IPS DF 6.9 (cell line): ENCODE data around the gene SDK1.

Source experiments
- DNase-seq: peaks from one replicate; pipeline ENCODE4 v3.0.0-alpha.2; 2013; ENCODE audit warnings: low read depth, low spot score
- H3K27ac ChIP-seq: one replicate; pipeline ENCODE4 v1.5.1; 2013; ENCODE audit warnings: low read length, control low read depth
- H3K27me3 ChIP-seq: 2 replicates; pipeline ENCODE4 v1.6.1; 2013; ENCODE audit warnings: mild to moderate bottlenecking, low read length; ENCODE audit not compliant: control insufficient read depth, insufficient read depth
- H3K36me3 ChIP-seq: 2 replicates; pipeline ENCODE4 v1.6.1; 2013; ENCODE audit warnings: low read length; ENCODE audit not compliant: control insufficient read depth, insufficient read depth
- H3K4me1 ChIP-seq: 2 replicates; pipeline ENCODE4 v1.6.1; 2013; ENCODE audit warnings: low read length; ENCODE audit not compliant: control insufficient read depth, insufficient read depth
- H3K4me3 ChIP-seq: 2 replicates; pipeline ENCODE4 v1.5.1; 2013; ENCODE audit warnings: mild to moderate bottlenecking, low read length
- H3K9me3 ChIP-seq: 2 replicates; pipeline ENCODE4 v1.6.1; 2013; ENCODE audit warnings: low read length, inconsistent platforms; ENCODE audit not compliant: control insufficient read depth, insufficient read depth
- WGBS: extraction: QIAGEN DNeasy Blood & Tissue Kit; methylation state at CpG from one replicate; pipeline ENCODE4 v1.1.7; 2013; ENCODE audit warnings: mixed read lengths, missing lambda C conversion rate; ENCODE audit not compliant: insufficient read length, insufficient coverage; 5-methylcytosine and 5-hydroxymethylcytosine counted together

Gene SDK1

DNA sequence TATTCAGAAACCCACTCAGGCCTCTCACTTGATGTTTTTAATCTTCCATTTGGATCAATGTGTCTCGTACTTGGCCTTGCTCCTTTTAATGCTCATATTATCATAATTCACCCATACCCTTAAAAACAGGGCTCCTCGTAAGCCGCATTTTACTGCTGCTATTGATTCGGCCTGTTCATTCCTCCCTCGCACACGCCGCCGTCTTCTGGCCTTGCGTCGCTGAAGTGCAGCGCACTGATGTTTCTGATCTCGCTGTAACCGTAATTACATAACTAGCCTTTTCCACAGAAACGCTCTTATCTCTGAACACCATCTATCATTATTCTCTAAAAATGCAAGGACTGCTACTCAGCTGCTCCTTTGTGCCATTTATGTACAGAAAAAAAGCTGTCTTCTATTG, 836.5 kb downstream of the SDK1 start:
- peaks cover 3% of the 10 kb centered on the region; the same call in 1 of the 2 replicates for H3K4me1 ChIP-seq
- no peaks in the 10 kb centered on the region for H3K27me3 ChIP-seq
- no peak overlapping the region for H3K27ac ChIP-seq
- WGBS, result no CpG with 5 or more reads among the region's 14 CpGs
- H3K36me3 ChIP-seq, result no peaks in the 10 kb centered on the region
- H3K9me3 ChIP-seq, result no peaks in the 10 kb centered on the region
- H3K4me3 ChIP-seq, result no peak overlapping the region
- no peak for DNase-seq

GRCh38 chr7:4138866-4139265, 837.8 kb downstream of the SDK1 start:
- no peak overlapping the region for H3K4me3 ChIP-seq
- WGBS, result no CpG with 5 or more reads among the region's 11 CpGs
- DNase-seq, result no peak
- H3K9me3 ChIP-seq, result no peaks in the 10 kb centered on the region
- no peaks in the 10 kb centered on the region for H3K36me3 ChIP-seq
- no peak overlapping the region for H3K27ac ChIP-seq
- H3K4me1 ChIP-seq, result peaks cover 5% of the 10 kb centered on the region; the same call in 1 of the 2 replicates
- H3K27me3 ChIP-seq, result no peaks in the 10 kb centered on the region

DNA sequence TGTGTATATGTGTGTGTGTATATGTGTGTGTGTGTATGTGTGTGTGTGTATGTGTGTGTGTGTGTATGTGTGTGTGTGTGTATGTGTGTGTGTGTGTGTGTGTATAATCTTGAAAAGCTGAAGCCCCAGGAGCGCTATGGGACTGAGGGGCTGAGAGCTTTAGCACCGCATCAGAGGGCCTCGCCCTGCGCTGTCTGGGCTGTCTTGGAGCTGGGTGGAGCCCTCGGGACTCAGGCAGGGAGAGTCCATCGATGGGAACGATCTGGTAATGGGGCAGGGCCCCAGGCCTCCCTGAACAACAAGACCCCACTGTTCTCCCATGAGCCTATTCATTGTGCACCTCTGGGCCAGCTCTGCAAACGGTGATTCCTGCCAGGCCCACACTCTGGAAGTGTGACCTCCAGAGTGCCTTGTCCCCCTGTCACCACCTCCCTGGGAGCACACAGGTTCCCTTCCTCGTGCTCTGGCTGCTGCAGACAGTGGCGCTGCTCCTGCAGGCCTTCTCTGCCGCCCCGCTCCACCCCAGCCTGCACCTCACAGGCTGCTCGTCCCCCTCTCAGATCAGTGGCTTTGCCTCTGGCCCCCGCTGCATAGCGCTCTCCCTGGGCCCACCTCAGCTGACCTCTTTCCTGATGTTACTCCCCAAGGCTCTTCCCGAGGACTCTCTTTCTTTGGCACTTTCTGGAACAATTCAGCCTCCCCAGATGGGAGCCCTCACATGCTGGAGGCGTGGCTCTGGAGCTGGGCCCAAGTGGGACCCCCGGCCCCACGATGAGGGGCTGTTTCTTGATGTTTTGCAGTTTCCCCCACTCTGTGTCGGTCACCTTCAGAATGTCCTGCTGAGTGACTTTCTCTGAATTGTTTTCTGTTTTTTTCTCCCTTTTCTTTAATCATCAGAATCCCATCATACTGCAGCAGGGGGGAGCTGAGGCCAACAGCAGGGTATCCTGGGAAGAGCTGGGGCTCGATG, 838.9 kb downstream of the SDK1 start:
- Histone ChIP-seq H3K4me1 (peaks cover 10% of the 10 kb centered on the region; the same call in 1 of the 2 replicates), H3K9me3 (no peaks in the 10 kb centered on the region), H3K36me3 (no peaks in the 10 kb centered on the region), H3K27ac (no peak overlapping the region), H3K27me3 (no peaks in the 10 kb centered on the region), H3K4me3 (no peak overlapping the region)
- no peak for DNase-seq
- no CpG with 5 or more reads among the region's 21 CpGs for WGBS

DNA sequence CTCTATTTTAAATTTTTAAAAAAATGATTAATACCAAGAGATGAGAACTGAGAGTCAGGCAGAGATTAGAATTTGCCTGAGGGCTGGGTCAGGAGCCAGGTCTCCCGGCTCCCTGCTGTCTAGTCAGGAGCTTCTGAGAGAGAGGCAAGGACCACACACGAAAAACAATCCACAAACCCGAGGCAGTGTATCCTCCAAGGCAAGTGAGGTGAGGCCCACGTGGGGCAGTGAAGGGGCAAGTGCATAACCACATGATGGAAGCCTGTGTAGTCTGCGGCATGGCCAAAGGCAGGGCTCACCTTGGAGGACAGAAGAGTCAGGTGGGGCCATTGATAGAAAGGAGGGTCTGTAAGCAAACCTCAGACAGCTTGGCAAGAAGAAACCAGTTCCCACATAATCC, 839.9 kb downstream of the SDK1 start:
- no peaks in the 10 kb centered on the region for H3K27me3 ChIP-seq
- no peak overlapping the region for H3K27ac ChIP-seq
- DNase-seq, result no peak
- H3K36me3 ChIP-seq, result no peaks in the 10 kb centered on the region
- no peaks in the 10 kb centered on the region for H3K9me3 ChIP-seq
- peaks cover 7% of the 10 kb centered on the region; the same call in 1 of the 2 replicates for H3K4me1 ChIP-seq
- no CpG with 5 or more reads among the region's 5 CpGs for WGBS
- H3K4me3 ChIP-seq, result no peak overlapping the region

DNA sequence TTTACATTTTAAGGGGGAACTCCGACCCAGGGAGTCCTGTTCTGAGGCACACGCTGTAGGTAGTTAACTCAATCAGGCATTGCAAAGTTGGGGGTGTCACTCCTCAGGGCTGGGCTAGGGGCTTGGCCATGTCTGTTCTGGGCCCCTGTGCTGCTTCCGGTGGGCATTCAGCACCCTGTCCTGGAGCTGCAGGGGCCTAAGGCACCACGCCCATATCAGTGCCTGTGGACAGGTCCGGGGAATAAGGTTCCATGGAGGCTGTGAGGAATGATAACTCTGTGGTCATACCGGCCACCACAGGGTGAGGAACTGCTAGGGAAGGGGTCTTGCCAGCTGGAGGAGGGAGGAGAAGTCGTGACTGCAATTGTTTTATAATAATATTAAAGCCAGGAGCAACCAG, 842.0 kb downstream of the SDK1 start:
- no CpG with 5 or more reads among the region's 7 CpGs for WGBS
- H3K27ac ChIP-seq, result no peak overlapping the region
- no peaks in the 10 kb centered on the region for H3K27me3 ChIP-seq
- H3K4me3 ChIP-seq, result no peak overlapping the region
- H3K36me3 ChIP-seq, result no peaks in the 10 kb centered on the region
- H3K4me1 ChIP-seq, result peaks cover 7% of the 10 kb centered on the region; the same call in 1 of the 2 replicates
- H3K9me3 ChIP-seq, result no peaks in the 10 kb centered on the region
- no peak for DNase-seq

- no CpG with 5 or more reads among the region's 27 CpGs for WGBS
- Histone ChIP-seq H3K9me3 (no peaks in the 10 kb centered on the region), H3K4me3 (no peak overlapping the region), H3K27me3 (no peaks in the 10 kb centered on the region), H3K27ac (no peak overlapping the region), H3K36me3 (no peaks in the 10 kb centered on the region), H3K4me1 (peaks cover 7% of the 10 kb centered on the region; the same call in 1 of the 2 replicates)
- no peak for DNase-seq
Measured at GRCh38 chr7:4143511-4144171, 842.6 kb downstream of the SDK1 start.

DNA sequence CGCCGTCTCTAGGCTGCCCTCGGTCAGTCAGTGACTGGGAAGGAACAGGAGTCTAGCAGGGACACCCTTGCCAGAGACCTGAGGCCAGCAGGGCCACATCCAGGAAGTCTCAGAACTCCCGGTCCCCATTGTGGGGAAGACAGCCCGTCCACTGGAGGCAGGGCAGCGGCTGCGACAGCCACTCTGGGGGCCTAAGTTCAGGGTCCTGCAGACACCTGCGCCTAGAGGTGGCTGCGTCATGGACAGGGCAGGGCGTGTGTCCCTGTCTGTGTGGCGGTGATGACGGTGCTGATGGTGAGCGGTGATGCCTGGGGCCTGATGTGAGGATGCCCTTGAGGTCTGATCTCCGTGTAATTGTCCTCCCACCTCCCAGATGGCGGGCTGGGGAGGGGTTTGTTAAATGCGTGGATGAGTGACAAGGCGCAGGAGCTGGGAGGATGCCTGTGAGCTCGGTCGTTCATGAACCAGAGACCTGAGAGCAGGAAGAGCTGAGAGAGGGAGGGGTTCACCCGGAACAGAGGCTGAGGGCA, 843.2 kb downstream of the SDK1 start:
- DNase-seq, result no peak
- Histone ChIP-seq H3K4me3 (no peak overlapping the region), H3K27ac (no peak overlapping the region), H3K4me1 (peaks cover 7% of the 10 kb centered on the region), H3K36me3 (no peaks in the 10 kb centered on the region), H3K27me3 (no peaks in the 10 kb centered on the region), H3K9me3 (no peaks in the 10 kb centered on the region)
- WGBS, result no CpG with 5 or more reads among the region's 20 CpGs

DNA sequence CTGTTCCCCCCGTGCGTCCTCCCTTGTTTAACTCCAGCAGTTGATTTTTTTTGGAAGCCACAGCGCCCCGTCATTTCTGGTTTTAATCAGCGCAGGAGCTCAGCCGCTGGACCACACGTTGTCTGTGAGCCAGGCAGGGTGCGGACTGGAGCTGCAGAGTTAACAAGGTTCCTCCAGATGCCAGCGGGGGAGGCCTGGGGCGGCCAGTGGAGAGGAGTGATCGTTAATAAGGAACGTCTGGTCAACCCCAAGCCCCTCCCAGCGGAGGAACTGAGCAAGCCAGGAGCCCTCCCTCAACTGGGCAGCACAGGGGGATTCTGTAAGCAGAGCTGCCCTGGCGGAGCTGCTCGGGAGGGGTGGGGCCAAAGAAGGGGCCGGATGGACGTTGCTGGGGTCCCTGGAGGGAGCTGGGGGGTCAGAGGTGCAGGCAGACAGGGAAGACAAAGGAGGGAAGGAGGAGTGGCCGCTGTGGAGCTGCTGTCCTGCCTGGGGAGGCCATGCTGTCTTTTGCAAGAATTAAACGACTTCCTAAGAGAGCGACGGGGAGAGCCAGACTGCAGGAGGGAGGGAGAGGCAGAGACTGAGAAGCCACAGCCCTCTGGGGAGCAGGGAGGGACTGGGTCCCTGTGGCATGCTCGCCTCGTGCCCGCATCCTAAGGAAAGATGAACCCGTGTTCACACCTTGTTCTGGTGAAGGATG, 843.9 kb downstream of the SDK1 start:
- no peak for DNase-seq
- Histone ChIP-seq H3K4me3 (no peak overlapping the region), H3K36me3 (no peaks in the 10 kb centered on the region), H3K9me3 (no peaks in the 10 kb centered on the region), H3K4me1 (peaks cover 7% of the 10 kb centered on the region), H3K27ac (no peak overlapping the region), H3K27me3 (no peaks in the 10 kb centered on the region)
- no CpG with 5 or more reads among the region's 25 CpGs for WGBS

- no peak for DNase-seq
- WGBS, result no CpG with 5 or more reads among the region's 14 CpGs
- Histone ChIP-seq H3K4me3 (no peak overlapping the region), H3K27me3 (no peaks in the 10 kb centered on the region), H3K4me1 (peaks cover 7% of the 10 kb centered on the region), H3K27ac (no peak overlapping the region), H3K36me3 (no peaks in the 10 kb centered on the region), H3K9me3 (no peaks in the 10 kb centered on the region)
Measured at GRCh38 chr7:4145576-4145975, 844.5 kb downstream of the SDK1 start.
